DND-41 (cell line): Measurements from ENCODE around the gene MACROD2.

Experiments used
- CTCF ChIP-seq: IDR thresholded peaks from 2 replicates; pipeline ENCODE4 v1.5.1; 2012; ENCODE audit warnings: borderline replicate concordance, low read length, moderate library complexity, mild to moderate bottlenecking; ENCODE audit not compliant: poor library complexity, severe bottlenecking; ENCODE audit errors: extremely low read depth
- EZH2 ChIP-seq: IDR thresholded peaks from 3 replicates; pipeline ENCODE4 v1.6.1; 2012; ENCODE audit warnings: borderline replicate concordance, low read depth, mild to moderate bottlenecking, moderate library complexity, low read length, inconsistent platforms; ENCODE audit not compliant: severe bottlenecking

- TF ChIP-seq CTCF (no peak), EZH2 (no peak)
Measured at GRCh38 chr20:15675061-15675514, 1679.8 kb downstream of the MACROD2 start.
